A549 (cell line): ENCODE results near the gene ANKRD2. TPM values are rescaled to one million over a fixed set of nuclear protein-coding genes. Genes with fewer than 3 reads are reported as not detected.
"Not testable (repeated sequence)": the region's sequence is repeated elsewhere in the genome, so short reads cannot be mapped to it uniquely, and the experiment has no call there.

ENCODE experiments used
- ATAC-seq, 2 experiments: fragments of 200-7000 bp in 1 of 2; fragments of >200 bp in 1 of 2; cut with Nextera tagmentation in 1 of 2; cut with Tn5 transposase in 1 of 2; 3 replicates each; pipeline versions ENCODE4 v1.8.0 to v1.9.1; 2018 to 2020; ENCODE audit warnings: mild to moderate bottlenecking in 1 of 2, moderate library complexity in 1 of 2
- CTCF ChIA-PET: fragments of 300-600 bp; sonication (Branson Sonifier 250); formaldehyde crosslinking; extraction: SDS; loops from one replicate; lab custom pipeline; 2021; ENCODE audit warnings: antibody characterized with exemption, inconsistent platforms; lab: Yijun Ruan, JAX
- POLR2A ChIA-PET: fragments of 350-600 bp; formaldehyde crosslinking; extraction: SDS; loops from one replicate; lab custom pipeline; 2021; ENCODE audit warnings: antibody characterized with exemption, inconsistent platforms; lab: Yijun Ruan, JAX
- DNase-seq, 2 experiments: peaks; one replicate each; pipeline versions ENCODE4 v3.0.0 to v3.0.0-alpha.2; 2011 to 2016; ENCODE audit warnings: low read depth in 1 of 2, low spot score in 1 of 2
- FAIRE-seq: peaks from 2 replicates; lab custom pipeline; 2011; peaks lifted over from hg19 to GRCh38; lab: Jason Lieb, UNC
- H3K27ac ChIP-seq, 2 experiments: fragments of >200 bp; sonication (Bioruptor Twin); formaldehyde crosslinking; 3 replicates each; pipeline ENCODE4 v1.5.1; 2016 to 2017
- H3K4me1 ChIP-seq: fragments of >200 bp; sonication (Bioruptor Twin); formaldehyde crosslinking; 3 replicates; pipeline ENCODE4 v1.6.1; 2016
- H3K4me2 ChIP-seq: fragments of >200 bp; sonication (Bioruptor Twin); formaldehyde crosslinking; 3 replicates; pipeline ENCODE4 v1.6.1; 2016
- H3K4me3 ChIP-seq: fragments of >200 bp; sonication (Bioruptor Twin); formaldehyde crosslinking; 3 replicates; pipeline ENCODE4 v1.5.1; 2016
- H3K9me3 ChIP-seq: fragments of >200 bp; sonication (Bioruptor Twin); formaldehyde crosslinking; 3 replicates; pipeline ENCODE4 v1.6.1; 2016
- BHLHE40 ChIP-seq: IDR thresholded peaks from 2 replicates; pipeline ENCODE4 v1.6.1; 2012; ENCODE audit warnings: low read depth, low read length, inconsistent platforms
- EHMT2 ChIP-seq: fragments of 200-600 bp; sonication (generic); IDR thresholded peaks from 2 replicates; pipeline ENCODE4 v1.6.1; 2016; ENCODE audit warnings: antibody characterized with exemption, low read depth, mild to moderate bottlenecking, moderate library complexity
- GATA3 ChIP-seq: IDR thresholded peaks from 2 replicates; pipeline ENCODE4 v1.6.1; 2012; ENCODE audit warnings: borderline replicate concordance
- HEYL ChIP-seq: fragments of 250-450 bp; sonication (Bioruptor Pico); IDR thresholded peaks from 2 replicates; pipeline ENCODE4 v1.8.0; 2021; ENCODE audit warnings: mild to moderate bottlenecking, moderate library complexity
- NFE2L2 ChIP-seq: fragments of 150-350 bp; conservative IDR thresholded peaks from 2 replicates; pipeline ENCODE4 v1.6.1; 2014; ENCODE audit warnings: low read length
- NPAS2 ChIP-seq: fragments of 250-450 bp; sonication (Bioruptor Pico); IDR thresholded peaks from 2 replicates; pipeline ENCODE4 v1.8.0; 2022; ENCODE audit warnings: mild to moderate bottlenecking, moderate library complexity, borderline replicate concordance
- RFX5 ChIP-seq: fragments of 450-650 bp; IDR thresholded peaks from 2 replicates; pipeline ENCODE4 v1.7.1; 2014; ENCODE audit warnings: antibody characterized with exemption, mild to moderate bottlenecking, moderate library complexity
- SREBF2 ChIP-seq: fragments of 450-650 bp; IDR thresholded peaks from 2 replicates; pipeline ENCODE4 v1.6.1; 2014; ENCODE audit warnings: mild to moderate bottlenecking, moderate library complexity
- TFCP2L1 ChIP-seq: fragments of 250-450 bp; sonication (Bioruptor Pico); IDR thresholded peaks from 2 replicates; pipeline ENCODE4 v1.5.0; 2021; ENCODE audit warnings: mild to moderate bottlenecking
- TP53 ChIP-seq: fragments of 250-450 bp; sonication (Bioruptor Pico); IDR thresholded peaks from 2 replicates; pipeline ENCODE4 v1.5.0; 2021; ENCODE audit warnings: mild to moderate bottlenecking, moderate library complexity
- ZC3H11A ChIP-seq: fragments of 450-650 bp; IDR thresholded peaks from 2 replicates; pipeline ENCODE4 v1.6.1; 2014; ENCODE audit warnings: antibody characterized with exemption, mild to moderate bottlenecking
- WGBS: methylation state at CpG from one replicate; pipeline ENCODE4 v1.1.6; 2017; ENCODE audit errors: missing lambda C conversion rate; 5-methylcytosine and 5-hydroxymethylcytosine counted together
- polyA plus RNA-seq, 4 experiments: library from polyadenylated mRNA; depleted of rRNA in 3 of 4; stranded (reverse); fragments of >200 nt; fragmentation: RNase III in 1 of 4; extraction: RNeasy Plus Mini Kit Qiagen cat#74134 plus additional on column Dnase treatment in 1 of 4; gene quantifications; 2 replicates in 3 of 4; 3 replicates in 1 of 4; pipeline ENCODE4 v1.2.3, GENCODE V29; 2011 to 2017
- TF ChIP-seq, protein P1 (sequence below): fragments of >200 bp; sonication (Bioruptor Twin); formaldehyde crosslinking; IDR thresholded peaks from 3 replicates; pipeline ENCODE4 v1.6.1; 2016
- TF ChIP-seq, protein P2 (sequence below): fragments of 200-600 bp; sonication (generic); IDR thresholded peaks from 2 replicates; pipeline ENCODE4 v1.6.1; 2016; ENCODE audit warnings: antibody characterized with exemption, mild to moderate bottlenecking, moderate library complexity

The ANKRD2 gene
- polyA plus RNA-seq, 2 of the 4 experiments (the other 2 are of a cell fraction) = 1.5 to 4.7 TPM

DNA sequence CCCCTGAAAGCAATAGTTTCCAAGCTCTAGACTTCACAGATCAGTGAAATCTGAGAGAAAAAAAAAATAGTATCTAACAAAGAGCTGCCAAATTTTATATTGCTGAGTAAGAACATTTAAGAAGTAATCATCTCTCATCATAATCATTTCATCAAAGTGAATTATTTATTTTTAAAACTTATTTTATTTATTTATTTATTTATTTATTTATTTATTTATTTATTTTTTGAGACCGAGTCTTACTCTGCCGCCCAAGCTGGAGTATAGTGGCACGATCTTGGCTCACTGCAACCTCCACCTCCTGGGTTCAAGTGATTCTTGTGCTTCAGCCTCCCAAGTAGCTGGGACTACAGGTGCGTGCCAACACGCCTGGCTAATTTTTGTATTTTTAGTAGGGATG lies 3.9 kb downstream of the ANKRD2 start:
- WGBS = 39% methylated on average over 5 of the region's 5 CpGs
- ChIA-PET CTCF (interaction anchor here (0.8 to 33.8 kb wide), 4 partner anchors 20 to 125 kb away, joined by 4 to 1048 read pairs (median 68); partner anchors contain the start of genes C10orf62 and HOGA1), POLR2A (interaction anchor here (0.5 to 1.3 kb wide), 2 partner anchors 71 to 175 kb away, joined by 3 to 4 read pairs; partner anchors contain the start of gene RRP12)
- H3K9me3 ChIP-seq, ATAC-seq, FAIRE-seq, H3K4me3 ChIP-seq, DNase-seq: not testable (repeated sequence)
- H3K4me2 ChIP-seq = peak overlapping the region; percentile 72; the same call in 1 of the 3 replicates
- peak; percentile 79 for TF ChIP-seq ZC3H11A
- H3K27ac ChIP-seq = peak overlapping the region; percentile 91 to 93
- H3K4me1 ChIP-seq = peaks cover 56% of the 10 kb centered on the region

DNA sequence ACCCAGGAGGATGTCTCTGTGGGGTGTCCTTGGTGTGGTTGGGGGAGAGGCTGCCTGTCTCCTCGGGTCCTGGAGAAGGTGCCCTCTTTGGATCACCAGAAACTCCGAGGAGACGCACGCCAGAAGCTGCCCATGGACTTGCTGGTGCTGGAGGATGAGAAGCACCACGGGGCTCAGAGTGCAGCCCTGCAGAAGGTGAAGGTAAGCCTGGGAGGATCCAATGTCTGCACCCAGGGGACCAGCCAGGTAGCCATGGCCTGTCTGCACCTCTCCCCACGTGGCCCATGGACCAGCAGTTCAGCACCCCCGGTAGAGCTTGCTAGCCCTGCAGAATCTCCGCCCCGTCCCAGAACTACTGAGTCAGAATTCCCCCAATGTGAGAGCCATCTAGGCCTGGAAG lies 5.1 kb downstream of the ANKRD2 start:
- peak overlapping the region; percentile 30 to 78; a peak in 4 of 6 replicates for H3K27ac ChIP-seq
- ATAC-seq (no peak), DNase-seq (no peak), FAIRE-seq (no peak)
- no peak overlapping the region for H3K4me2 ChIP-seq
- ChIA-PET POLR2A (no interaction called here), CTCF (interaction anchor here (0.8 to 33.8 kb wide), 4 partner anchors 8 to 119 kb away, joined by 3 to 1048 read pairs (median 67); partner anchors contain the start of genes C10orf62 and HOGA1)
- no peak overlapping the region for H3K4me3 ChIP-seq
- TF ChIP-seq SREBF2 (no peak), NPAS2 (CRISPR knock-in tag) (no peak)
- TF ChIP-seq, protein P1, sequence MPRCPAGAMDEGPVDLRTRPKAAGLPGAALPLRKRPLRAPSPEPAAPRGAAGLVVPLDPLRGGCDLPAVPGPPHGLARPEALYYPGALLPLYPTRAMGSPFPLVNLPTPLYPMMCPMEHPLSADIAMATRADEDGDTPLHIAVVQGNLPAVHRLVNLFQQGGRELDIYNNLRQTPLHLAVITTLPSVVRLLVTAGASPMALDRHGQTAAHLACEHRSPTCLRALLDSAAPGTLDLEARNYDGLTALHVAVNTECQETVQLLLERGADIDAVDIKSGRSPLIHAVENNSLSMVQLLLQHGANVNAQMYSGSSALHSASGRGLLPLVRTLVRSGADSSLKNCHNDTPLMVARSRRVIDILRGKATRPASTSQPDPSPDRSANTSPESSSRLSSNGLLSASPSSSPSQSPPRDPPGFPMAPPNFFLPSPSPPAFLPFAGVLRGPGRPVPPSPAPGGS = no peak
- H3K4me1 ChIP-seq = peaks cover 44% of the 10 kb centered on the region
- no peaks in the 10 kb centered on the region for H3K9me3 ChIP-seq
- WGBS = 73% methylated on average over 9 of the region's 9 CpGs

DNA sequence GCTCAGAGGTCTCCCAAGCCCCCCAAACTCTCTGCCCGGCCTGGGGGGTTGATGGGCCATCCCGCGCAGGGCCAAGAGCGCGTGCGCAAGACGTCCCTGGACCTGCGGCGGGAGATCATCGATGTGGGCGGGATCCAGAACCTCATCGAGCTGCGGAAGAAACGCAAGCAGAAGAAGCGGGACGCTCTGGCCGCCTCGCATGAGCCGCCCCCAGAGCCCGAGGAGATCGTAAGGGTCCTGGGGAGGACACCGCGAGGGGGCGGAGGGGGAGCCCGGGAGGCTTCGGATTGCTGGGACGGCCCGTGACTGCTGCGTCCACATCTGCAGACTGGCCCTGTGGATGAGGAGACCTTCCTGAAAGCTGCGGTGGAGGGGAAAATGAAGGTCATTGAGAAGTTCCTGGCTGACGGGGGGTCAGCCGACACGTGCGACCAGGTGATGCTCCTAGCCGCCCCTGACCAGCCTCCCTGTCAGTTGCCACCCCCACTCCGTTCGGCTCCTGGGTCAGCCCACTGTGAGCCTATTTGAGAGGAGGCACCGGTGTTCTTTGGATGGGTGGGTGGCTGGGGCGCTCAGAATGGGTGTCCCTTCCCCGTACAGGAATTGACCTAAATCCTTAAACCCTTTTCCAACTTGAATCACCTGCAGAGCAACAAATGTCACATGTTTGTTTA lies 5.7 kb downstream of the ANKRD2 start:
- WGBS = 93% methylated on average over 40 of the region's 40 CpGs
- peaks cover 38% of the 10 kb centered on the region for H3K4me1 ChIP-seq
- no peaks in the 10 kb centered on the region for H3K9me3 ChIP-seq
- ChIA-PET CTCF (interaction anchor here (1.0 to 33.8 kb wide), 3 partner anchors 9 to 21 kb away, joined by 3 to 1048 read pairs (median 131); partner anchors contain the start of genes C10orf62 and HOGA1), POLR2A (no interaction called here)
- DNase-seq = no peak
- no peak for ATAC-seq
- H3K4me2 ChIP-seq = no peak overlapping the region
- H3K27ac ChIP-seq = peak overlapping the region in 1 of 2 experiments; percentile 78; a peak in 2 of 6 replicates
- FAIRE-seq = no peak
- no peak for TF ChIP-seq TFCP2L1 (CRISPR knock-in tag)
- no peak overlapping the region for H3K4me3 ChIP-seq

DNA sequence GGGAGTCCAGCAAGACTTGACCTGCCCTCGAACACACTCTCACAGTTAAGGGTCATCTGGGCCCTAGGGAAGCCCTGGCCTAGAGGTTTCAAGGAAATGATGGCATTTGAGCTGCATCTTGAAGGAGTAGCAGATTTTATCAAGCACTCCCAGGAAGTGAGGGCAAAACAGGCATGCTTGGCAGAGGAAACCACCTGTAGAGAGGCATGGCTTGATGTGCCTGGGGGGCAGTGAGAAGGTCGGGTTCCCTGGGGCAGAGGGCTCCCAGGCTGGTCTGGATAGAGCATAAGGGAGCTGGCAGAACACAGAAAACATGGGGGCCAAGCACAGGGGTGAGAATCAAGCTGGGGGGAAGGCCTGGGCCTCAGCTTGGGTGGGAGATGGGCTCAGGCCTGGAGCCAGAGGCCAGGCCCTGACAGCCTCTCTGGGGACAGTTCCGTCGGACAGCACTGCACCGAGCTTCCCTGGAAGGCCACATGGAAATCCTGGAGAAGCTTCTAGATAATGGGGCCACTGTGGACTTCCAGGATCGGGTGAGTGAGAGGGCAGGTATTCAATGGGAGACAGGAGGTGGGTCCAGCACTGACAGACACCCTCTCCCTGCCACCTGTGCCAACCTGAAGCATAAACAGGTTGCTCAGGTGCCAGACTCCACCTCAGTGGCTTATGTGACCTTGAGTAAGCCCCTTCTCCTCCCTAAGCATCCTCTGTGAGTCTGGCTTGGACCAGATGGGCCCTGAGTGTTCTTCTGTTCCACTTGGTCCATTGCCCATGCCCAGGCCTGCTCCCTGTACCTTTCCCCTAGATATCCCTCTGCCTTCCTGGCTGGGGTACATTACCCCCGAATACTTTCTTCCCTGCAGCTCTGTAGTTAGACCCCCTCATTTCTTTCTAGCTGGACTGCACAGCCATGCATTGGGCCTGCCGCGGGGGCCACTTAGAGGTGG lies 8.1 kb downstream of the ANKRD2 start:
- 76% methylated on average over 9 of the region's 9 CpGs for WGBS
- Histone ChIP-seq H3K4me1 (peaks cover 37% of the 10 kb centered on the region), H3K9me3 (no peaks in the 10 kb centered on the region), H3K27ac (peak overlapping the region; percentile 8 to 16; a peak in 3 of 6 replicates), H3K4me3 (no peak overlapping the region), H3K4me2 (no peak overlapping the region)
- DNase-seq = no peak
- POLR2A ChIA-PET = no interaction called here
- CTCF ChIA-PET = interaction anchor here (0.6 to 39.7 kb wide), 4 partner anchors 0 to 154 kb away, joined by 3 to 1048 read pairs (median 526); partner anchors contain the start of genes ANKRD2, C10orf62 and HOGA1
- TF ChIP-seq HEYL (CRISPR knock-in tag) (no peak), RFX5 (no peak), EHMT2 (no peak), TFCP2L1 (CRISPR knock-in tag) (no peak), BHLHE40 (no peak), NFE2L2 (no peak), GATA3 (no peak), TP53 (CRISPR knock-in tag) (no peak)
- TF ChIP-seq, protein P1 = no peak
- TF ChIP-seq, protein P2, sequence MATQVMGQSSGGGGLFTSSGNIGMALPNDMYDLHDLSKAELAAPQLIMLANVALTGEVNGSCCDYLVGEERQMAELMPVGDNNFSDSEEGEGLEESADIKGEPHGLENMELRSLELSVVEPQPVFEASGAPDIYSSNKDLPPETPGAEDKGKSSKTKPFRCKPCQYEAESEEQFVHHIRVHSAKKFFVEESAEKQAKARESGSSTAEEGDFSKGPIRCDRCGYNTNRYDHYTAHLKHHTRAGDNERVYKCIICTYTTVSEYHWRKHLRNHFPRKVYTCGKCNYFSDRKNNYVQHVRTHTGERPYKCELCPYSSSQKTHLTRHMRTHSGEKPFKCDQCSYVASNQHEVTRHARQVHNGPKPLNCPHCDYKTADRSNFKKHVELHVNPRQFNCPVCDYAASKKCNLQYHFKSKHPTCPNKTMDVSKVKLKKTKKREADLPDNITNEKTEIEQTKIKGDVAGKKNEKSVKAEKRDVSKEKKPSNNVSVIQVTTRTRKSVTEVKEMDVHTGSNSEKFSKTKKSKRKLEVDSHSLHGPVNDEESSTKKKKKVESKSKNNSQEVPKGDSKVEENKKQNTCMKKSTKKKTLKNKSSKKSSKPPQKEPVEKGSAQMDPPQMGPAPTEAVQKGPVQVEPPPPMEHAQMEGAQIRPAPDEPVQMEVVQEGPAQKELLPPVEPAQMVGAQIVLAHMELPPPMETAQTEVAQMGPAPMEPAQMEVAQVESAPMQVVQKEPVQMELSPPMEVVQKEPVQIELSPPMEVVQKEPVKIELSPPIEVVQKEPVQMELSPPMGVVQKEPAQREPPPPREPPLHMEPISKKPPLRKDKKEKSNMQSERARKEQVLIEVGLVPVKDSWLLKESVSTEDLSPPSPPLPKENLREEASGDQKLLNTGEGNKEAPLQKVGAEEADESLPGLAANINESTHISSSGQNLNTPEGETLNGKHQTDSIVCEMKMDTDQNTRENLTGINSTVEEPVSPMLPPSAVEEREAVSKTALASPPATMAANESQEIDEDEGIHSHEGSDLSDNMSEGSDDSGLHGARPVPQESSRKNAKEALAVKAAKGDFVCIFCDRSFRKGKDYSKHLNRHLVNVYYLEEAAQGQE = no peak
- no peak for ATAC-seq
- no peak for FAIRE-seq
